HG03457 (cell line): ENCODE results near the gene THPO.

ENCODE experiments used
- ATAC-seq: cut with Tn5 transposase; IDR thresholded peaks from one replicate; pipeline ENCODE4 v1.9.1; 2021; ENCODE audit warnings: moderate number of reproducible peaks; ENCODE audit not compliant: unreplicated experiment

Gene THPO

GRCh38 chr3:184384856-184385422, 6.9 kb upstream of the THPO start:
- ATAC-seq = no peak

GRCh38 chr3:184384342-184384741, 6.3 kb upstream of the THPO start:
- no peak for ATAC-seq

- no peak for ATAC-seq
Observed at GRCh38 chr3:184383033-184383740, 5.2 kb upstream of the THPO start.

GRCh38 chr3:184382326-184383032, 4.5 kb upstream of the THPO start:
- no peak for ATAC-seq

- no peak for ATAC-seq
Observed at GRCh38 chr3:184381261-184382224, 3.5 kb upstream of the THPO start.

GRCh38 chr3:184380627-184381260, 2.7 kb upstream of the THPO start:
- no peak for ATAC-seq

- no peak for ATAC-seq
Observed at GRCh38 chr3:184380185-184380626, 2.2 kb upstream of the THPO start.

GRCh38 chr3:184379358-184380184, 1.6 kb upstream of the THPO start, which contains the start of gene CHRD:
Gene CHRD, plus strand, starts transcription at chr3:184380054. Its CDS starts 265 bp downstream, at chr3:184380319.
- no peak for ATAC-seq

- no peak for ATAC-seq
Observed at GRCh38 chr3:184378651-184379357, 797 bp upstream of the THPO start.

- no peak for ATAC-seq
Observed at GRCh38 chr3:184377374-184377773, 633 bp downstream of the THPO start.

- no peak for ATAC-seq
Observed at GRCh38 chr3:184375747-184376461, 2.1 kb downstream of the THPO start.

GRCh38 chr3:184373422-184373821, 4.6 kb downstream of the THPO start:
- ATAC-seq = no peak

GRCh38 chr3:184372911-184373310, 5.1 kb downstream of the THPO start:
- ATAC-seq = no peak

- no peak for ATAC-seq
Observed at GRCh38 chr3:184372296-184372821, 5.6 kb downstream of the THPO start.

- ATAC-seq = no peak
Observed at GRCh38 chr3:184371570-184372018, 6.4 kb downstream of the THPO start.

GRCh38 chr3:184368586-184369183, 9.3 kb downstream of the THPO start:
- ATAC-seq = no peak

GRCh38 chr3:184368116-184368515, 9.9 kb downstream of the THPO start:
- ATAC-seq = no peak
